A673 (cell line): ENCODE measurements around the gene ZNF644. TPM values are rescaled to one million over a fixed set of nuclear protein-coding genes. Genes with fewer than 3 reads are reported as not detected.

ENCODE experiments used
- Bru-seq: library from RNA; stranded (reverse); fragments of 400-500 nt; gene quantifications from one replicate; lab custom pipeline; 2021; lab: Mats Ljungman, UMichigan
- BruChase-seq, 2 experiments: library from RNA; stranded (reverse); fragments of 400-500 nt; gene quantifications; one replicate each; lab custom pipeline; 2021; lab: Mats Ljungman, UMichigan
- BruUV-seq: library from RNA; stranded (reverse); fragments of 400-500 nt; replicated peaks from 2 replicates; lab custom pipeline; 2021; lab: Mats Ljungman, UMichigan
- CTCF ChIA-PET: fragments of 300-600 bp; sonication (Branson Sonifier 250); formaldehyde crosslinking; loops from one replicate; lab custom pipeline; 2022; ENCODE audit warnings: antibody characterized with exemption; lab: Charles Lee
- POLR2A ChIA-PET: fragments of 300-600 bp; sonication (Branson Sonifier 250); formaldehyde crosslinking; loops from one replicate; lab custom pipeline; 2022; ENCODE audit warnings: antibody characterized with exemption; ENCODE audit not compliant: low non-redundant PET; lab: Charles Lee
- DNase-seq: peaks from one replicate; pipeline ENCODE4 v3.0.0-alpha.2; 2015; ENCODE audit warnings: low spot score
- H3K27ac ChIP-seq: fragments of 200-600 bp; sonication (generic); 2 replicates; pipeline ENCODE4 v1.5.1; 2016; ENCODE audit warnings: mixed run types, low read depth, mild to moderate bottlenecking, mixed read lengths, antibody characterized with exemption, low read length; ENCODE audit not compliant: poor library complexity, severe bottlenecking
- H3K27me3 ChIP-seq: fragments of 200-600 bp; sonication (generic); replicated peaks from 2 replicates; pipeline ENCODE4 v1.6.1; 2017; ENCODE audit warnings: mixed run types, low read depth, mild to moderate bottlenecking, mixed read lengths, antibody characterized with exemption, low read length; ENCODE audit not compliant: insufficient read depth, poor library complexity
- H3K36me3 ChIP-seq: fragments of 200-600 bp; sonication (generic); 2 replicates; pipeline ENCODE4 v1.6.1; 2016; ENCODE audit warnings: mixed run types, mild to moderate bottlenecking, mixed read lengths, antibody characterized with exemption, low read length; ENCODE audit not compliant: insufficient read depth, poor library complexity, severe bottlenecking
- H3K4me1 ChIP-seq: fragments of 200-600 bp; sonication (generic); 2 replicates; pipeline ENCODE4 v1.6.1; 2017; ENCODE audit warnings: mixed run types, mild to moderate bottlenecking, mixed read lengths, antibody characterized with exemption, low read length; ENCODE audit not compliant: insufficient read depth, poor library complexity, severe bottlenecking
- H3K4me3 ChIP-seq: fragments of 200-600 bp; sonication (generic); 2 replicates; pipeline ENCODE4 v1.5.1; 2016; ENCODE audit warnings: low read depth, mixed run types, mild to moderate bottlenecking, mixed read lengths, low read length; ENCODE audit not compliant: poor library complexity, severe bottlenecking
- H3K9me3 ChIP-seq: fragments of 200-600 bp; sonication (generic); 2 replicates; pipeline ENCODE4 v1.6.1; 2016; ENCODE audit warnings: mixed run types, low read depth, mild to moderate bottlenecking, mixed read lengths, antibody characterized with exemption, low read length; ENCODE audit not compliant: poor library complexity, severe bottlenecking
- CTCF ChIP-seq: fragments of 300-800, 200-600 bp; sonication (generic); conservative IDR thresholded peaks from 2 replicates; pipeline ENCODE4 v1.5.1; 2017; ENCODE audit warnings: low read depth, mild to moderate bottlenecking, antibody characterized with exemption, low read length, moderate library complexity, mixed read lengths
- EZH2 ChIP-seq: fragments of 200-600 bp; sonication (generic); IDR thresholded peaks from 2 replicates; pipeline ENCODE4 v1.6.1; 2017; ENCODE audit warnings: borderline replicate concordance, low read depth, mild to moderate bottlenecking, mixed read lengths, antibody characterized with exemption, low read length; ENCODE audit not compliant: poor library complexity, severe bottlenecking
- intact Hi-C: fragments of 100-400 bp; cut with micrococcal nuclease; formaldehyde crosslinking; loops from one replicate; pipeline ENCODE4 v1.10.0; 2022; ENCODE audit not compliant: unreplicated experiment
- long read RNA-seq: library from polyadenylated mRNA; stranded (forward); transcript quantifications from one replicate; pipeline ENCODE4 v2.0.0, GENCODE V29; 2022
- total RNA-seq: library from RNA; stranded (reverse); gene quantifications from 2 replicates; pipeline ENCODE4 v1.2.3, GENCODE V29; 2021

Gene ZNF644
- total RNA-seq (69.6 and 80.4 TPM in 2 replicates), Bru-seq, nascent RNA (percentile 98 among the genes with signal in this experiment), BruChase-seq, experiment 1, labeled RNA remaining after a 2-hour chase (percentile 96 among the genes with signal in this experiment), BruChase-seq, experiment 2, labeled RNA remaining after a 6-hour chase (percentile 88 among the genes with signal in this experiment)
- long read RNA-seq, full-length matches to known transcripts: 27 of 47 reads
- long read RNA-seq, partial matches to known transcripts: 2 of 47 reads
- long read RNA-seq, other reads (novel, unspliced or antisense): 18 of 47 reads

- no peak for TF ChIP-seq CTCF
- TF ChIP-seq EZH2: no peak
- Histone ChIP-seq H3K36me3 (no peaks in the 10 kb centered on the region), H3K4me3 (peak within 1 kb of the TSS; percentile 74), H3K27ac (peak within 1 kb of the TSS; percentile 99), H3K4me1 (peaks cover 24% of the 10 kb centered on the region), H3K27me3 (no peaks in the 10 kb centered on the region), H3K9me3 (no peaks in the 10 kb centered on the region)
- no TSS peak for BruUV-seq
- peak; percentile 95 for DNase-seq
- ChIA-PET CTCF (interaction anchor here (0.6 to 1.3 kb wide), 2 partner anchors 143 to 311 kb away, joined by 3 to 5 read pairs; no protein-coding TSS in a partner anchor), POLR2A (interaction anchor here (0.6 to 0.7 kb wide), 3 partner anchors 37 to 314 kb away, joined by 4 to 10 read pairs (median 4); no protein-coding TSS in a partner anchor)
- intact Hi-C loops: no loop called here
These were observed at the start of gene ZNF644 for GRCh38 chr1:91021686-91022517. TSS of gene ZNF644 (minus strand) at chr1:91022035. CDS start at chr1:90982353, 39,682 bp downstream.

- no peak for TF ChIP-seq CTCF
- no peak for TF ChIP-seq EZH2
- no TSS peak for BruUV-seq
- no peaks in the 10 kb centered on the region for H3K9me3 ChIP-seq
- intact Hi-C loops: no loop called here
- H3K4me1 ChIP-seq: no peaks in the 10 kb centered on the region
- H3K27ac ChIP-seq: no peak overlapping the region
- H3K4me3 ChIP-seq: no peak overlapping the region
- no peak for DNase-seq
- no peaks in the 10 kb centered on the region for H3K36me3 ChIP-seq
- CTCF ChIA-PET: no interaction called here
- H3K27me3 ChIP-seq: no peaks in the 10 kb centered on the region
- POLR2A ChIA-PET: no interaction called here
These were observed 48.5 kb upstream of the ZNF644 start for GRCh38 chr1:91070298-91070697.

- BruUV-seq: no TSS peak
- CTCF ChIA-PET: no interaction called here
- no peak for DNase-seq
- Histone ChIP-seq H3K4me1 (no peaks in the 10 kb centered on the region), H3K27me3 (no peaks in the 10 kb centered on the region), H3K4me3 (no peak overlapping the region), H3K36me3 (no peaks in the 10 kb centered on the region), H3K9me3 (no peaks in the 10 kb centered on the region), H3K27ac (no peak overlapping the region)
- TF ChIP-seq CTCF: no peak
- POLR2A ChIA-PET: no interaction called here
- intact Hi-C loops: no loop called here
These were observed 44.7 kb upstream of the ZNF644 start for GRCh38 chr1:91066538-91066937.
